Fibroblast of lung (primary cell): ENCODE measurements around the gene EMSY. TPM values are rescaled to one million over a fixed set of nuclear protein-coding genes. Genes with fewer than 3 reads are reported as not detected.

Source experiments
- DNase-seq, 2 donors: peaks; one replicate each; pipeline versions ENCODE4 v3.0.0 to v3.0.0-alpha.2; 2010; ENCODE audit warnings: low read depth in 2 of 2
- H2AFZ ChIP-seq: 2 replicates; pipeline ENCODE4 v1.5.1; 2012; ENCODE audit warnings: low read length, control low read depth, inconsistent platforms
- H3K27ac ChIP-seq: 2 replicates; pipeline ENCODE4 v1.5.1; 2011; ENCODE audit warnings: low read length, control low read depth; ENCODE audit not compliant: insufficient read depth
- H3K27me3 ChIP-seq: 2 replicates; pipeline ENCODE4 v1.5.1; 2011; ENCODE audit warnings: mild to moderate bottlenecking, low read length; ENCODE audit not compliant: control insufficient read depth, insufficient read depth
- H3K36me3 ChIP-seq: 2 replicates; pipeline ENCODE4 v1.5.1; 2011; ENCODE audit warnings: low read length; ENCODE audit not compliant: control insufficient read depth, insufficient read depth
- H3K4me1 ChIP-seq: 2 replicates; pipeline ENCODE4 v1.5.1; 2011; ENCODE audit warnings: low read length; ENCODE audit not compliant: control insufficient read depth, insufficient read depth; ENCODE audit errors: extremely low read depth
- H3K4me2 ChIP-seq: 2 replicates; pipeline ENCODE4 v1.5.1; 2011; ENCODE audit warnings: low read length, control low read depth; ENCODE audit not compliant: insufficient read depth; ENCODE audit errors: extremely low read depth
- H3K4me3 ChIP-seq, 4 experiments: fragments of 200-600 bp in 1 of 4; sonication (generic) in 1 of 4; replicated peaks in 1 of 4; 2 replicates each; pipeline ENCODE4 v1.5.1; 2011 to 2016; ENCODE audit warnings: low read length in 4 of 4, low read depth in 3 of 4, mild to moderate bottlenecking in 3 of 4, control low read depth in 2 of 4, inconsistent platforms in 1 of 4, mixed read lengths in 1 of 4; ENCODE audit not compliant: insufficient read depth in 1 of 4; ENCODE audit errors: control extremely low read depth in 1 of 4
- H3K79me2 ChIP-seq: 2 replicates; pipeline ENCODE4 v1.5.1; 2012; ENCODE audit warnings: mild to moderate bottlenecking, low read length, inconsistent platforms; ENCODE audit not compliant: control insufficient read depth, insufficient read depth
- H3K9ac ChIP-seq: 2 replicates; pipeline ENCODE4 v1.5.1; 2011; ENCODE audit warnings: mild to moderate bottlenecking, low read length, control low read depth; ENCODE audit not compliant: insufficient read depth
- H3K9me3 ChIP-seq: 2 replicates; pipeline ENCODE4 v1.5.1; 2012; ENCODE audit warnings: low read depth, low read length; ENCODE audit not compliant: control insufficient read depth, insufficient read depth
- H4K20me1 ChIP-seq: 2 replicates; pipeline ENCODE4 v1.5.1; 2011; ENCODE audit warnings: low read length; ENCODE audit not compliant: control insufficient read depth, insufficient read depth; ENCODE audit errors: extremely low read depth
- EZH2 ChIP-seq: IDR thresholded peaks from 2 replicates; pipeline ENCODE4 v1.5.1; 2012; ENCODE audit warnings: low read length, control low read depth, mild to moderate bottlenecking; ENCODE audit errors: missing control alignments
- polyA minus RNA-seq: library from RNA; depleted of rRNA, polyadenylated mRNA; stranded (reverse); fragments of >200 nt; gene quantifications from 2 replicates; pipeline ENCODE4 v1.2.3, GENCODE V29; 2011; ENCODE audit warnings: low replicate concordance
- polyA plus RNA-seq, 2 donors: library from polyadenylated mRNA; depleted of rRNA in 1 of 2; stranded (reverse) in 1 of 2; unstranded in 1 of 2; fragments of >200 nt; gene quantifications; 2 replicates each; pipeline ENCODE4 v1.2.1, GENCODE V29; 2011 to 2012; ENCODE audit warnings: missing spikeins in 1 of 2
- total RNA-seq: library from RNA; depleted of rRNA; stranded (reverse); fragments of >200 nt; gene quantifications from 2 replicates; pipeline ENCODE4 v1.2.1, GENCODE V29; 2014
- TF ChIP-seq, protein P1 (sequence below), 2 donors: IDR thresholded peaks in 1 of 2; conservative IDR thresholded peaks in 1 of 2; 1 replicate in 1 of 2; 2 replicates in 1 of 2; pipeline ENCODE4 v1.5.1; 2011 to 2012; ENCODE audit warnings: low read length in 2 of 2, control low read depth in 1 of 2, inconsistent platforms in 1 of 2, low read depth in 1 of 2, mild to moderate bottlenecking in 1 of 2

EMSY gene
- total RNA-seq: 11.6 and 11.9 TPM in 2 replicates
- polyA plus RNA-seq: 14.2 and 15.2 TPM in 2 replicates
- 7.0 and 8.3 TPM in 2 replicates for polyA plus RNA-seq (2012)
- 9.1 and 24.6 TPM in 2 replicates for polyA minus RNA-seq

DNA sequence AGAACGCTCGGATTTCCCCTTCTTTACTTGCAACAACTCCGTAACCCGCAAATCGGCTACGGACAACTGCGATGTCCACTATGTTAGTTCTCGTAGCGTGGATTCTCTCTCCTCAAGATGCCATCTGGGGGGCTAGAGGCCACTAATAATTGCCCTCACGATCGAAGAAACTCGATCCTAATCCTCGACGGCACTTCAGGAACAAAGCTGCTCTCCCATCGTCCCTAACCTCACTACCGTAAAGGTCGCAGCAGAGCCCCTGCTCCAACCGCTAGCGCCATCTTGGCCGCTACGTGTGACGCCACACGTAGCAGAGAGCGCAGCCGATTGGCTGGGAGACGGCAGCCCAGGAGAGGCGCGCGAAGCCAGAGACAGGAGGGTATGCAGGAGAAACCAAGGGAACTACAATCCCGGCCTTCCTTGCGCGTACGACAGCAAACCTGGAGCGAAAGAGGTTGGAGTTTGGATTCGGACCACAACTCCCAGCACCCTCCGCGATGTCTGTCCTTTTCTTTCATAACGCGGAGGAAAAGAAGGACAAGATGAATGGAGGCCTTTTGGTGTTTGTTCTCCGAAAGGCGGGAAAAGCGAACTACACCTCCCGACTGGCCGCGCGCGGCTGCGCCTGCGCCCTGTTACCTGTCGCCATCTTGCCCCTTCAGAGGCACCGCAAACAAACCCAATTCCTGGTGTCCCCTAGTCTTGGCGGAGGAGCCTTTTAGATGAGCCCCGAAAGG is at the start of gene EMSY:
Gene EMSY, plus strand, starts transcription at position 635 of the 737 bp plus-strand sequence. CDS start 1,921 bp downstream, outside the sequence.
- Histone ChIP-seq H3K9me3 (no peaks in the 10 kb centered on the region), H3K9ac (peak within 1 kb of the TSS; percentile 93), H3K4me1 (no peaks in the 10 kb centered on the region), H3K4me3 (peak within 1 kb of the TSS; percentile 80 to 97 (median 92)), H2AFZ (peak within 1 kb of the TSS; percentile 87), H3K4me2 (peak within 1 kb of the TSS; percentile 95), H4K20me1 (no peaks in the 10 kb centered on the region), H3K79me2 (peaks cover 20% of the 10 kb centered on the region), H3K36me3 (peaks cover 2% of the 10 kb centered on the region), H3K27ac (peak within 1 kb of the TSS; percentile 94), H3K27me3 (no peaks in the 10 kb centered on the region)
- peak; percentile 100 for DNase-seq
- TF ChIP-seq EZH2: no peak
- TF ChIP-seq, protein P1, sequence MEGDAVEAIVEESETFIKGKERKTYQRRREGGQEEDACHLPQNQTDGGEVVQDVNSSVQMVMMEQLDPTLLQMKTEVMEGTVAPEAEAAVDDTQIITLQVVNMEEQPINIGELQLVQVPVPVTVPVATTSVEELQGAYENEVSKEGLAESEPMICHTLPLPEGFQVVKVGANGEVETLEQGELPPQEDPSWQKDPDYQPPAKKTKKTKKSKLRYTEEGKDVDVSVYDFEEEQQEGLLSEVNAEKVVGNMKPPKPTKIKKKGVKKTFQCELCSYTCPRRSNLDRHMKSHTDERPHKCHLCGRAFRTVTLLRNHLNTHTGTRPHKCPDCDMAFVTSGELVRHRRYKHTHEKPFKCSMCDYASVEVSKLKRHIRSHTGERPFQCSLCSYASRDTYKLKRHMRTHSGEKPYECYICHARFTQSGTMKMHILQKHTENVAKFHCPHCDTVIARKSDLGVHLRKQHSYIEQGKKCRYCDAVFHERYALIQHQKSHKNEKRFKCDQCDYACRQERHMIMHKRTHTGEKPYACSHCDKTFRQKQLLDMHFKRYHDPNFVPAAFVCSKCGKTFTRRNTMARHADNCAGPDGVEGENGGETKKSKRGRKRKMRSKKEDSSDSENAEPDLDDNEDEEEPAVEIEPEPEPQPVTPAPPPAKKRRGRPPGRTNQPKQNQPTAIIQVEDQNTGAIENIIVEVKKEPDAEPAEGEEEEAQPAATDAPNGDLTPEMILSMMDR (conservative IDR thresholded peaks at IDR 0.05 in 1 of 2, IDR thresholded peaks at IDR 0.05 in 1 of 2; ENCODE audit: low read depth in 1 of 2, low read length in 2 of 2): no peak

- H3K4me1 ChIP-seq: no peaks in the 10 kb centered on the region
- H3K4me3 ChIP-seq: no peak overlapping the region
- no peak overlapping the region for H3K27ac ChIP-seq
- H4K20me1 ChIP-seq: no peaks in the 10 kb centered on the region
- H3K79me2 ChIP-seq: no peaks in the 10 kb centered on the region
- H3K4me2 ChIP-seq: no peak overlapping the region
- no peaks in the 10 kb centered on the region for H3K36me3 ChIP-seq
- no peak overlapping the region for H2AFZ ChIP-seq
- TF ChIP-seq, protein P1 (conservative IDR thresholded peaks at IDR 0.05 in 1 of 2, IDR thresholded peaks at IDR 0.05 in 1 of 2; ENCODE audit: low read depth in 1 of 2, low read length in 2 of 2): no peak
- no peak for TF ChIP-seq EZH2
- H3K9ac ChIP-seq: no peak overlapping the region
- no peaks in the 10 kb centered on the region for H3K9me3 ChIP-seq
- no peaks in the 10 kb centered on the region for H3K27me3 ChIP-seq
- DNase-seq: no peak
These were observed 49.5 kb upstream of the EMSY start for GRCh38 chr11:76395296-76395695.

DNA sequence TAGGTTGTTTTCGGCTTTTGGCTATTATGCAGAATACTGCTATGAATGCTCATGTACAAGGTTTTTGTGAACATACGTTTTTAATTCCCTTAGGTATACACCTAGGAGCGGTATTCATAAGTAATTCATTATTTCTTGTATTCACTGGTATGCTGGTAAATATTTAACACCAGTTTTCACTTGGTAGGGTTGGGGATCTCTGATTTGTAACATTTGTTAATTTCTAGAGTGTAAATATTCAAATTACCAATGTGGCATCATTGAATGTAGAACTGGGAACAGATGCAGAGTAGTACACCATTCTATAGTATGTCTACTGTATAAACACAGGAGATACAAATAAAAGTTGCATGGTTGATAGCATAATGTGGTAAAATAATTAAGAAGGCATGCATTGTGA is 47.4 kb upstream of the EMSY start:
- no peak for DNase-seq
- Histone ChIP-seq H3K36me3 (no peaks in the 10 kb centered on the region), H3K4me1 (no peaks in the 10 kb centered on the region), H2AFZ (no peak overlapping the region), H3K27ac (no peak overlapping the region), H3K4me2 (no peak overlapping the region), H3K4me3 (no peak overlapping the region), H4K20me1 (no peaks in the 10 kb centered on the region), H3K9me3 (no peaks in the 10 kb centered on the region), H3K9ac (no peak overlapping the region), H3K27me3 (no peaks in the 10 kb centered on the region), H3K79me2 (no peaks in the 10 kb centered on the region)
- TF ChIP-seq, protein P1 (conservative IDR thresholded peaks at IDR 0.05 in 1 of 2, IDR thresholded peaks at IDR 0.05 in 1 of 2; ENCODE audit: low read depth in 1 of 2, low read length in 2 of 2): no peak
- no peak for TF ChIP-seq EZH2
